GM12801 (cell line): ENCODE results near the gene TPD52L1.

Experiments
- TF ChIP-seq, protein P1 (sequence below): IDR thresholded peaks from one replicate; pipeline ENCODE4 v1.5.1; 2011; ENCODE audit warnings: control low read depth; ENCODE audit not compliant: insufficient read length; ENCODE audit errors: extremely low read depth

Gene TPD52L1

DNA sequence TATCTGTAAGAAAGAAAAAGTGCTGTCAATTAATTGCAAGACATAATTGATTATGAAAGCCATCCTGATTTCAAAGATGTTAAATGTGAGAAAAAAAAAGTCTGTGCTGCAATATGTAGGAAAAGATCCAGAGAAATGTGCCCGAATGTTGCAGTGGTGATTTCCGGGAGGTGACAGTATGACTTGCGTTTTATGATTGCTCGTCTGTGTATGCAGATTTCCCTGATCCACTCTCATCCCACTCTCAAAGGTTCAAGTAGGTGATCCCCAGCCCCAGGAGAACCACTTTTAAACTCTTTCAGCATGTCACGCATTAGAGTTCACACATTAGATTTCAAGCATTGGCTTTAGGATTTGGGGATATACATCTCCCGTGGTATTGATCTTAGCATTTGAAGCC is 57.8 kb downstream of the TPD52L1 start:
- TF ChIP-seq, protein P1, sequence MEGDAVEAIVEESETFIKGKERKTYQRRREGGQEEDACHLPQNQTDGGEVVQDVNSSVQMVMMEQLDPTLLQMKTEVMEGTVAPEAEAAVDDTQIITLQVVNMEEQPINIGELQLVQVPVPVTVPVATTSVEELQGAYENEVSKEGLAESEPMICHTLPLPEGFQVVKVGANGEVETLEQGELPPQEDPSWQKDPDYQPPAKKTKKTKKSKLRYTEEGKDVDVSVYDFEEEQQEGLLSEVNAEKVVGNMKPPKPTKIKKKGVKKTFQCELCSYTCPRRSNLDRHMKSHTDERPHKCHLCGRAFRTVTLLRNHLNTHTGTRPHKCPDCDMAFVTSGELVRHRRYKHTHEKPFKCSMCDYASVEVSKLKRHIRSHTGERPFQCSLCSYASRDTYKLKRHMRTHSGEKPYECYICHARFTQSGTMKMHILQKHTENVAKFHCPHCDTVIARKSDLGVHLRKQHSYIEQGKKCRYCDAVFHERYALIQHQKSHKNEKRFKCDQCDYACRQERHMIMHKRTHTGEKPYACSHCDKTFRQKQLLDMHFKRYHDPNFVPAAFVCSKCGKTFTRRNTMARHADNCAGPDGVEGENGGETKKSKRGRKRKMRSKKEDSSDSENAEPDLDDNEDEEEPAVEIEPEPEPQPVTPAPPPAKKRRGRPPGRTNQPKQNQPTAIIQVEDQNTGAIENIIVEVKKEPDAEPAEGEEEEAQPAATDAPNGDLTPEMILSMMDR: no peak

DNA sequence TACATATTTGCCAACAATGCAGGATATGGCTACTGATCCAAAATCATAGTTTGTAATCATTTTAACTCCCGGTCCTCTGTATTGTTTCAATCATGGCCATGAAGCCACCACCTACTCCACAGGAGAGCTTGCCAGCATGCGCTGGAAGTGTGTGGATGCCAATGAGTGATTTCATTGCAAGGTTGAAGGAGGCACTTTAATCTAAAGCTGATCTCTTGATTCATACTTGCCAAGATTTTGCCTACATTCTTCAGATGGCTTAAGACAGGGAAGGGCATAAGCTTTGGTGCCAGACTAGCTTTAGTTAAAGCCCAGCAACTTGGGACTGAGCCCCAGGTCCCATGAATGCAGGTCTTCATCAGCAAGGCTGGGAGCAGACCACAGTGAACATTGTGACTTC is 58.8 kb downstream of the TPD52L1 start:
- TF ChIP-seq, protein P1: no peak

DNA sequence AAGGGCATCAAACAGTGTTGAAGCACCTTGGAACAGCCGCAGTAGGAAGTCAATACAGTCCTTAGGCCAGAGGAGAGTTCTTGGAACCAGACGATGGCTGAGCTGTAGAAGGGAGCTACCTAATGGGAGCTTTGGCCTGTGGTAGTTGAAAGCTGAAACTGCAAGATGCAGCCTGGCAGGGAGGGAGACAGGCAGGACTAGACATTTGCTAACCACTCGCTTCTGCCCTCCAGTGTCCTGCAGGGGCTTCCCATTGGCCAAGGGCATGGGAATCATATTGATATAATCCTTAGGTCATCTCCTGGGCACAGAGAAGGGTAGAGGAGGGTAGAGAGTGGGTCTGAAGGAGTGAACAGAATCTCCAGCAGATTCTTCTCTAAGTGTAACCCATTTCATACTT is 60.4 kb downstream of the TPD52L1 start:
- TF ChIP-seq, protein P1: no peak

DNA sequence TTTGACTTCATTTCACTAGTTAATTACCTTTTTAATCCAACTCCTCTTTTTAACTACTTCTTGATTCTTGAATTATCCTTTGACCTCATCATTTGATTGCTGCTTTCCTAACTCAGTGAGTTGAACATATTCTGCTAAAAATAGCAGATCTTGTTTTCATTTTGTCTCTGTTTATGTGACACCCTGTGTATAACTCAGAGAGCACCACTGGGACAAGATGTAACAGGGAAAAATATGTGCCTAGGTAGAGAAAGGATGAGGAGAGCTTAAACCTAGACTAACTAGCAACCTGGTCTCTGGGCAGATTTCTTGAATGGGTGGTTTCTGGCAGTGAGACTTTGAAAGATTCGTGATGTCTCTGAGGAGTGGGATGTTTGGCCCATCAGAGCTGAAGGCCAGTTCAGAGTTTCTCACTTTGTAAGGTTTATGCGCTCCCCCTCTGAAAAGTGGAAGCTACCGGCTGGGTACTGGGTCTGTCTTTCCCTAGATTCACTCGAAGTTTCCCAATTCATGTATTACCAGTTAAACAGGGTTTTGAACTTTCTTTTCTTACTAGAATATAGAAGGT is 61.8 kb downstream of the TPD52L1 start:
- TF ChIP-seq, protein P1: no peak

DNA sequence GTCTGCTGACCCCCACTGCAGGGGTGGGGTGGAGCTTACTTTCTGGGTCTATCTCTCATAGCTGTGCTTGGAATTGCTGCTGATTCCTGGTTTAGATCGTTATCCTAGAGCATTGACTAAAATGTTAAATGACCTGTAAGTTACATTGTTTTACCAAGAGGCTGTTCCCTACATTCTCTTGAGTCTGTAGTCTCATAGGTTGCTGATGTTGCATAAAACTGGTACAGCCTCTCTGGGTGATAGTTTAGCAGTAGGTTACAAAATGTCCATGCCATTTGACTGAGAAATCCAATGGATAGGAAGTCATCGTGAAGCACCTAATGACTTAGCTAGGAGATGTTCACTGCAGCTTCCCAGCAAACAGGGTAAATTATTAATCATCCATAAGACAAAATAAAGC is 62.4 kb downstream of the TPD52L1 start:
- TF ChIP-seq, protein P1: no peak

DNA sequence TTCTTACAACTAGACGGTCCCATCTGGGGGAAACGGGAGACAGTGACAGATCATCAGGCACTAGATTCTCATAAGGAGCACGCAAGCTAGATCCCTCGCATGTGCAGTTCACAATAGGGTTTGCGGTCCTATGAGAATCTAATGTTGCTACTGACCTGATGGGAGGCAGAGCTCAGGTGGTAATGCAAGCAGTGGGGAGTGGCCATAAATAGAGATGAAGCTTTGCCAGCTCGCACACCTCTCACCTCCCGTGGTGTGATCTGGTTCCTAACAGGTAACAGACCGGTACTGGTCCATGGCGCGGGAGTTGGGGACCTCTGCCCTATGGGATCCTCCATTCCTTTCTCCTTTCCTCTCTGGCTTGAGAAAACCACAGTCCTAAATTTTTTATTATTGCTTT is 63.8 kb downstream of the TPD52L1 start:
- TF ChIP-seq, protein P1: no peak

DNA sequence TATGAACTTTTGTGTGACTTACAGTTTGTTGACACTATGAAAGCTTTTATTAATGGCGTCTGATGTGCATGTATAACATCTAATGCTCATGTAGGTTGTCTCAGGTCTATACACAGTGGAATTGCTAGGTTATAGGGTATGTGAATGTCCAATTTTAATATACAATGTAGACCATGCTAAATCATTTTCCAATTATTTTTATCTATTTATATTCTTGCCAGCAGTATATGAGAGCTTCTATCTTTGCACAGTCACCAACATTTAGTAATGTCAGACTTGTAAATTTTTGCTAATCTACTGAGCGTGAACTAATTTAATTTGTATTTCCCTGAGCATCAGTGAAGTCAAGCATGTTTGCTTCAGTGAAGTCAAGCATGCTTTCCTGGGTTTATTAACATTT is 64.4 kb downstream of the TPD52L1 start:
- TF ChIP-seq, protein P1: no peak
